ENCODE data around the gene NRN1.

The NRN1 gene

DNA sequence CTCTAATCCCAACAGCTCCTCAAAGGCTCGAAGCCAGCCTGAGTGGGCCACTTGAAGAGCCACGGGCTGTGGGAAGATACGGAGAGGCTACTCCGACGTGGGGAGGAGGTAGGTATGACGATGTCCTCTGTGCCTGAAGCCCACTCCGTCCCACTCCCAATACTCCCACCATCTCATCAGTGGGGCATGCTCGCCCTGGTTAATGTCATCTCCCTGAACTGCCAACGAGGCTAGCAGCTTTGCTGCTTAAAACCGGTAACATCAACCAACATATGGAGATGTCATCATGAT, 11.1 kb downstream of the NRN1 start (continued):
- TF ChIP-seq, protein P1, sequence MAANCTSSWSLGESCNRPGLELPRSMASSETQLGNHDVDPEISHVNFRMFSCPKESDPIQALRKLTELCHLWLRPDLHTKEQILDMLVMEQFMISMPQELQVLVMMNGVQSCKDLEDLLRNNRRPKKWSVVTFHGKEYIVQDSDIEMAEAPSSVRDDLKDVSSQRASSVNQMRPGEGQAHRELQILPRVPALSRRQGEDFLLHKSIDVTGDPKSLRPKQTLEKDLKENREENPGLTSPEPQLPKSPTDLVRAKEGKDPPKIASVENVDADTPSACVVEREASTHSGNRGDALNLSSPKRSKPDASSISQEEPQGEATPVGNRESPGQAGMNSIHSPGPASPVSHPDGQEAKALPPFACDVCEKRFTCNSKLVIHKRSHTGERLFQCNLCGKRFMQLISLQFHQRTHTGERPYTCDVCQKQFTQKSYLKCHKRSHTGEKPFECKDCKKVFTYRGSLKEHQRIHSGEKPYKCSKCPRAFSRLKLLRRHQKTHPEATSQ (tag by site-specific recombination; IDR thresholded peaks at IDR 0.05) = no peak
- TF ChIP-seq EGR2 (tag by site-specific recombination; IDR thresholded peaks at IDR 0.05; ENCODE audit: low read depth) = peak; percentile 70
- TF ChIP-seq ZNF747 (tag by site-specific recombination; IDR thresholded peaks at IDR 0.05) = no peak
- peak; percentile 62; the same call in 1 of the 2 replicates for TF ChIP-seq ZFHX2 (tag by site-specific recombination; conservative IDR thresholded peaks at IDR 0.05)
- no peak for TF ChIP-seq MEIS1 (CRISPR knock-in tag; IDR thresholded peaks at IDR 0.05; ENCODE audit: borderline replicate concordance)
- TF ChIP-seq ZNF426 (tag by site-specific recombination; IDR thresholded peaks at IDR 0.05) = no peak
- no peak for TF ChIP-seq TCF7L2 (IDR thresholded peaks at IDR 0.05; ENCODE audit: borderline replicate concordance, low read depth, low read length)

DNA sequence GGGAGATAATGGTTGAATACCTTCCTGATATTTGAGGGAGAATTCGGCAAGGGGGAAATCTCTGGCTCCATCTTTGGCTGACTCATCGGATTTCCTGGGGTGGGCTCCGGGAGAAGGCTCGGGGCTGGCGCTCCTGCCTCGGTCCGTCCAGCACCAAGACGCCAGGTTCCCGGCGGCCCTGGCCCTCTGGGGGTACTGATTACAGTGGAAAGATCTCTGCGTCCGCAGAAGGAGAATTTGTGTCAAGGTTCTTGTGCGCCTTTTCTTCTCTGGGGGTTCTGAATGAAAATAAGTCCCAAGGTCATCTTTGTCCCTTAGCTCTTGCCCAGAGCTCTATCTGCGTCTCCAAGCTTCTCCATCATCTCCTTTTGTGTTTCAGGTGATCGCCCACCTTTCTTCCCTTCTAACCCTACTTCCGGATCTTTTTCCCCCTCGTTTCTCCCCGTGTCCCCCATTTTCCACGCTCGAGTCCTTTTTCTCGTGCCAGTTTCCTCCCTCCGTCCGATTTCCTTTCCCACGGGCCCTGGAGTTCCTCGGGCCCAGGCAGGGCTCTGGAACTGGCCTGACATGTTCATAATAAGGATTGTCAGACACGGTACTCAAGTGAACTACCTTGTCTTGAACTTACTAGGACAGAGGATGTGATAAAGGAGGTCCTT, 11.6 kb downstream of the NRN1 start:
- ChIA-PET CTCF (interaction anchor here (1.0 to 1.4 kb wide), 3 partner anchors 9 to 20 kb away, joined by 3 read pairs; no protein-coding TSS in a partner anchor), POLR2A (interaction anchor here (0.5 to 0.6 kb wide), 3 partner anchors 8 to 699 kb away, joined by 3 to 5 read pairs (median 4); no protein-coding TSS in a partner anchor)
- no peak overlapping the region for H3K4me3 ChIP-seq (ENCODE audit: low read depth, low read length)
- peaks cover 6 to 8% of the 10 kb centered on the region in 2 experiments for H3K36me3 ChIP-seq (ENCODE audit: control insufficient read depth in 2 of 2, insufficient read depth in 1 of 2, low read length in 2 of 2)
- no peak overlapping the region; the same call in 1 of the 2 replicates for H3K27ac ChIP-seq (ENCODE audit: extremely low read depth, low read depth, low read length)
- H3K9me3 ChIP-seq (ENCODE audit: control insufficient read depth, insufficient read depth, low read depth, low read length) = no peaks in the 10 kb centered on the region
- TF ChIP-seq, protein P2, sequence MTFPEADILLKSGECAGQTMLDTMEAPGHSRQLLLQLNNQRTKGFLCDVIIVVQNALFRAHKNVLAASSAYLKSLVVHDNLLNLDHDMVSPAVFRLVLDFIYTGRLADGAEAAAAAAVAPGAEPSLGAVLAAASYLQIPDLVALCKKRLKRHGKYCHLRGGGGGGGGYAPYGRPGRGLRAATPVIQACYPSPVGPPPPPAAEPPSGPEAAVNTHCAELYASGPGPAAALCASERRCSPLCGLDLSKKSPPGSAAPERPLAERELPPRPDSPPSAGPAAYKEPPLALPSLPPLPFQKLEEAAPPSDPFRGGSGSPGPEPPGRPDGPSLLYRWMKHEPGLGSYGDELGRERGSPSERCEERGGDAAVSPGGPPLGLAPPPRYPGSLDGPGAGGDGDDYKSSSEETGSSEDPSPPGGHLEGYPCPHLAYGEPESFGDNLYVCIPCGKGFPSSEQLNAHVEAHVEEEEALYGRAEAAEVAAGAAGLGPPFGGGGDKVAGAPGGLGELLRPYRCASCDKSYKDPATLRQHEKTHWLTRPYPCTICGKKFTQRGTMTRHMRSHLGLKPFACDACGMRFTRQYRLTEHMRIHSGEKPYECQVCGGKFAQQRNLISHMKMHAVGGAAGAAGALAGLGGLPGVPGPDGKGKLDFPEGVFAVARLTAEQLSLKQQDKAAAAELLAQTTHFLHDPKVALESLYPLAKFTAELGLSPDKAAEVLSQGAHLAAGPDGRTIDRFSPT (tag by site-specific recombination; IDR thresholded peaks at IDR 0.05) = no peak
- TF ChIP-seq, protein P3, sequence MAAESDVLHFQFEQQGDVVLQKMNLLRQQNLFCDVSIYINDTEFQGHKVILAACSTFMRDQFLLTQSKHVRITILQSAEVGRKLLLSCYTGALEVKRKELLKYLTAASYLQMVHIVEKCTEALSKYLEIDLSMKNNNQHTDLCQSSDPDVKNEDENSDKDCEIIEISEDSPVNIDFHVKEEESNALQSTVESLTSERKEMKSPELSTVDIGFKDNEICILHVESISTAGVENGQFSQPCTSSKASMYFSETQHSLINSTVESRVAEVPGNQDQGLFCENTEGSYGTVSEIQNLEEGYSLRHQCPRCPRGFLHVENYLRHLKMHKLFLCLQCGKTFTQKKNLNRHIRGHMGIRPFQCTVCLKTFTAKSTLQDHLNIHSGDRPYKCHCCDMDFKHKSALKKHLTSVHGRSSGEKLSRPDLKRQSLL (tag by site-specific recombination; IDR thresholded peaks at IDR 0.05) = peak; percentile 67; the same call in 1 of the 2 replicates
- peaks cover 3% of the 10 kb centered on the region for H3K4me1 ChIP-seq (ENCODE audit: control insufficient read depth, insufficient read depth, low read length)

- peaks cover 3% of the 10 kb centered on the region for H3K4me1 ChIP-seq (ENCODE audit: control insufficient read depth, insufficient read depth, low read length)
- H3K27ac ChIP-seq (ENCODE audit: extremely low read depth, low read depth, low read length) = no peak overlapping the region
- TF ChIP-seq ZNF501 (tag by site-specific recombination; IDR thresholded peaks at IDR 0.05) (no peak), ZNF404 (tag by site-specific recombination; IDR thresholded peaks at IDR 0.05) (no peak), ZNF221 (tag by site-specific recombination; IDR thresholded peaks at IDR 0.05; ENCODE audit: borderline replicate concordance) (no peak), GLIS2 (tag by site-specific recombination; IDR thresholded peaks at IDR 0.05) (no peak), PBX3 (CRISPR knock-in tag; IDR thresholded peaks at IDR 0.05) (no peak)
- TF ChIP-seq, protein P4, sequence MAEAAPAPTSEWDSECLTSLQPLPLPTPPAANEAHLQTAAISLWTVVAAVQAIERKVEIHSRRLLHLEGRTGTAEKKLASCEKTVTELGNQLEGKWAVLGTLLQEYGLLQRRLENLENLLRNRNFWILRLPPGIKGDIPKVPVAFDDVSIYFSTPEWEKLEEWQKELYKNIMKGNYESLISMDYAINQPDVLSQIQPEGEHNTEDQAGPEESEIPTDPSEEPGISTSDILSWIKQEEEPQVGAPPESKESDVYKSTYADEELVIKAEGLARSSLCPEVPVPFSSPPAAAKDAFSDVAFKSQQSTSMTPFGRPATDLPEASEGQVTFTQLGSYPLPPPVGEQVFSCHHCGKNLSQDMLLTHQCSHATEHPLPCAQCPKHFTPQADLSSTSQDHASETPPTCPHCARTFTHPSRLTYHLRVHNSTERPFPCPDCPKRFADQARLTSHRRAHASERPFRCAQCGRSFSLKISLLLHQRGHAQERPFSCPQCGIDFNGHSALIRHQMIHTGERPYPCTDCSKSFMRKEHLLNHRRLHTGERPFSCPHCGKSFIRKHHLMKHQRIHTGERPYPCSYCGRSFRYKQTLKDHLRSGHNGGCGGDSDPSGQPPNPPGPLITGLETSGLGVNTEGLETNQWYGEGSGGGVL (tag by site-specific recombination; IDR thresholded peaks at IDR 0.05) = no peak
- peaks cover under 1 to 8% of the 10 kb centered on the region in 2 experiments for H3K36me3 ChIP-seq (ENCODE audit: control insufficient read depth in 2 of 2, insufficient read depth in 1 of 2, low read length in 2 of 2)
- no peak overlapping the region for H3K4me3 ChIP-seq (ENCODE audit: low read depth, low read length)
- H3K9me3 ChIP-seq (ENCODE audit: control insufficient read depth, insufficient read depth, low read depth, low read length) = no peaks in the 10 kb centered on the region
- ChIA-PET CTCF (interaction anchor here (1.2 to 1.4 kb wide), 2 partner anchors 9 to 19 kb away, joined by 3 read pairs; no protein-coding TSS in a partner anchor), POLR2A (interaction anchor here (0.5 to 0.6 kb wide), 3 partner anchors 9 to 13 kb away, joined by 3 to 5 read pairs (median 4); partner anchors contain the start of gene NRN1)
Observed at GRCh38 chr6:5994234-5994998, 12.3 kb downstream of the NRN1 start.
